H4 (cell line): ENCODE results near the gene STX10. TPM values are rescaled to one million over a fixed set of nuclear protein-coding genes. Genes with fewer than 3 reads are reported as not detected.
"Not testable (repeated sequence)": the region's sequence is repeated elsewhere in the genome, so short reads cannot be mapped to it uniquely, and the experiment has no call there.

Source experiments
- DNase-seq: peaks from one replicate; pipeline ENCODE4 v3.0.0-alpha.2; 2015; ENCODE audit warnings: low spot score
- total RNA-seq: library from RNA; depleted of rRNA; stranded (reverse); fragments of >200 nt; shearing (Covaris generic); gene quantifications from 2 replicates; pipeline ENCODE4 v1.2.3, GENCODE V29; 2014; rRNA removed

Gene STX10, protein sequence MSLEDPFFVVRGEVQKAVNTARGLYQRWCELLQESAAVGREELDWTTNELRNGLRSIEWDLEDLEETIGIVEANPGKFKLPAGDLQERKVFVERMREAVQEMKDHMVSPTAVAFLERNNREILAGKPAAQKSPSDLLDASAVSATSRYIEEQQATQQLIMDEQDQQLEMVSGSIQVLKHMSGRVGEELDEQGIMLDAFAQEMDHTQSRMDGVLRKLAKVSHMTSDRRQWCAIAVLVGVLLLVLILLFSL
- total RNA-seq = 68.5 and 94.4 TPM in 2 replicates

- peak; percentile 94 for DNase-seq
These were observed at the start of gene STX10, which contains the start of gene IER2 for GRCh38 chr19:13150187-13150930. Gene STX10, minus strand, starts transcription at chr19:13150375. Its CDS starts 202 bp downstream, at chr19:13150173. Gene IER2, plus strand, starts transcription at chr19:13150411. Its CDS starts 2,776 bp downstream, at chr19:13153187.

DNA sequence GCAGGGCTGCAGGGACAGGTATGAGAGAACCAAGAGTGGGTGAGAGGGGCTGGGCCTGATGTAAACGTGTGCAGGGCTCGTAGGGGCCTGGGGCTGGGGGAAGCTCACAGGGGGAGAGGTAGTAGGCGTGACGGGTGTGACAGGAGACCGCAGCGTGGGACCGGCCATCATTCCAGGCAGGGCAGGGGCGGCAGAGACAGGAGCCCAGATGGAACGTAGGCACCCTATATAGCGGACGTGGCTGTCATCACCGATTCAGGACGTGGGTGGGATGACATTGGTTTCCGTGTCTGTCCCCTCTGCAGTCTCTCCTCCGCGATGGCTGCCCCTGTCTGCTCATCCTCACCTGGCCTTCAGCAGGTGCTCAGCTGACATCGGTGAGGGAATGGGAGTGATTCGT is 48.5 kb upstream of the STX10 start:
- no peak for DNase-seq

GRCh38 chr19:13195678-13196077 is 45.5 kb upstream of the STX10 start:
- no peak for DNase-seq

DNA sequence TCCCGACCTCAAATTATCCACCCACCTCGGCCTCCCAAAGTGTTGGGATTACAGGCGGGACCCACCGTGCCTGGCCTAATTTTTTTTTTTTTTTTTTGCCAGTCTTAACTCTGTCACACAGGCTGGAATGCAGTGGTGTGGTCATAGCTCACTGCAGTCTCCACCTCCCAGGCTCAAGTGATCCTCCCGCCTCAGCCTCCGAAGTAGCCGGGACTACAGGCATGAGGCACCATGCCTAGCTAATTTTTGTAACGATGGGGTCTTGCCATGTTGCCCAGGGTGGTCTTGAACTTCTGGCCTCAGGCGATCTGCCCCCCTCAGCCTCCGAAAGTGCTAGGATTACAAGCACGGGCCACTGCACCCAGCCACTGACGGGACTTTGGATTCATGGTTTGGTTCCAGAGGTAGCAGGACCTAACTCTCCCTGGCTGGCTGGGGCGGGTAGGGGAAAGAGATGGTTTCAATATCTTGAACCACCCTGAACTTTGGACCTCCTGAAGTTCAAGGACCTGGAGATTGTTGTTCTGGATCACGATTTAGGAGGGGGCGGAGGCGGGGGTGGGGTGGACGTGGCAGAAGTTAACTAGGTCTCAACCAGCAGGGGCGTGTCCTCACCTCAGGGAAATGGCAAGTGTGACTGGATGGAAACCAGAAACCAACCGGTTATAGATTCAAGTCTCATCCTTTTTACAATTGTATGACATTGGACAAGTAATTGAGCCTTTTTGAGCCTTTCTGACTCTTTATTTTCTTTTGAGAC is 40.8 kb upstream of the STX10 start:
- DNase-seq = no peak

- no peak for DNase-seq
These were observed 39.4 kb upstream of the STX10 start for GRCh38 chr19:13189600-13189999.

DNA sequence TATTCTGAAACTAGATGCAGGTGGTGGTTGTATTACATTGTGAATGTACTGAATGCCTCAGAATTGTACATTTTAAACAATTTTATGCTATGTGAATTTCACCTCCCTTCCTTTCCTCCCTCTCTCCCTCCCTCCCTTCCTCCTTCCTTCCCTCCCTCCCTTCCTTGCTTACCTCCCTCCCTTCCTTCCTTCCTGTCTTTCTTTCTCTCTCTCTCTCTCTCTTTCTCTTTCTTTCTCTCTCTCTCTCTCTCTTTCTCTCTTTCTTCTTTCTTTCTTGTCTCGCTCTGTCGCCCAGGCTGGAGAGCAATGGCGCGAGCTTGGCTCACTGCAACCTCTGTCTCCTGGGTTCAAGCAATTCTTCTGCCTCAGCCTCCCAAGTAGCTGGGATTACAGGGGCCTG is 37.2 kb upstream of the STX10 start:
- DNase-seq = no peak

- not testable (repeated sequence) for DNase-seq
These were observed 36.5 kb upstream of the STX10 start for GRCh38 chr19:13186688-13187087.

- DNase-seq = not testable (repeated sequence)
These were observed 35.8 kb upstream of the STX10 start for GRCh38 chr19:13185763-13186657.

GRCh38 chr19:13184926-13185325 is 34.8 kb upstream of the STX10 start:
- DNase-seq = not testable (repeated sequence)

- peak; percentile 59 for DNase-seq
These were observed 31.7 kb upstream of the STX10 start for GRCh38 chr19:13181747-13182388.

DNA sequence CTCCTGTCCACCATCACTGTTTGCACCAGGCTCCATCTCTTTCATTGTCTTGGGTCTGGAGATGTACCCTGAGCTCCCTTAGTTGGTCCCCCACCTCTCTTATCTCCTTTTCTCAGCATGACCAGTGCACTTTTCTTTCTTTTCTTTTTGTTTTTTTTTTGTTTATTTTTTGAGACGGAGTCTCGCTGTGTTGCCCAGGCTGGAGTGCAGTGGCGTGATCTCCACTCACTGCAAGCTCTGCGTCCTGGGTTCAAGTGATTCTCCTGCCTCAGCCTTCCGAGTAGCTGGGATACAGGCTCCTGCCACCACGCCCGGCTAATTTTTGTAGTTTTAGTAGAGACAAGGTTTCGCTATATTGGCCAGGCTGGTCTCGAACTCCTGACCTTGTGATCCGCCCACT is 28.1 kb upstream of the STX10 start:
- not testable (repeated sequence) for DNase-seq

- not testable (repeated sequence) for DNase-seq
These were observed 27.4 kb upstream of the STX10 start for GRCh38 chr19:13177584-13177983.

DNA sequence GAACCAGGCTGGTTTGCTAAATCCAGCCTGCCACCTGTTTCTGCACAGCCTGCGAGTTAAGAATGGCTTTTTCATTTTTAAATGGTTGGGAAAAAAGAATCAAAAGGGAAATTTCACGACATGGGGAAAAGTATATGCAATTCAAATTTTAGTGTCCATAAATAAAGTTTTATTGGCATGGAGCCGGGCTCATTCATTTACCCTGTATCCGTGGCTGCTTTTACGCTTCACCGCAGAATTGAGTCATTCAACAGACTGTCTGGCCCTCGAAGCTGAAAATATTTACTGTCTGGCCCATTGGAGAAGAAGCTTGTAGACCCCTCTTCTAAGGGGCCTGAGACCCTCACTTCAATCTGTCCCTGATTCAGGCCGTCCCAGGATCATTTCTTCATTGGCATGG is 26.2 kb upstream of the STX10 start:
- no peak for DNase-seq

GRCh38 chr19:13173139-13173737 is 23.1 kb upstream of the STX10 start:
- no peak for DNase-seq

GRCh38 chr19:13172346-13173138 is 22.4 kb upstream of the STX10 start:
- DNase-seq = peak; percentile 90

- no peak for DNase-seq
These were observed 21.0 kb upstream of the STX10 start for GRCh38 chr19:13171146-13171545.

GRCh38 chr19:13169769-13170168 is 19.6 kb upstream of the STX10 start:
- DNase-seq = peak; percentile 31

GRCh38 chr19:13166151-13166550 is 16.0 kb upstream of the STX10 start:
- DNase-seq = not testable (repeated sequence)

DNA sequence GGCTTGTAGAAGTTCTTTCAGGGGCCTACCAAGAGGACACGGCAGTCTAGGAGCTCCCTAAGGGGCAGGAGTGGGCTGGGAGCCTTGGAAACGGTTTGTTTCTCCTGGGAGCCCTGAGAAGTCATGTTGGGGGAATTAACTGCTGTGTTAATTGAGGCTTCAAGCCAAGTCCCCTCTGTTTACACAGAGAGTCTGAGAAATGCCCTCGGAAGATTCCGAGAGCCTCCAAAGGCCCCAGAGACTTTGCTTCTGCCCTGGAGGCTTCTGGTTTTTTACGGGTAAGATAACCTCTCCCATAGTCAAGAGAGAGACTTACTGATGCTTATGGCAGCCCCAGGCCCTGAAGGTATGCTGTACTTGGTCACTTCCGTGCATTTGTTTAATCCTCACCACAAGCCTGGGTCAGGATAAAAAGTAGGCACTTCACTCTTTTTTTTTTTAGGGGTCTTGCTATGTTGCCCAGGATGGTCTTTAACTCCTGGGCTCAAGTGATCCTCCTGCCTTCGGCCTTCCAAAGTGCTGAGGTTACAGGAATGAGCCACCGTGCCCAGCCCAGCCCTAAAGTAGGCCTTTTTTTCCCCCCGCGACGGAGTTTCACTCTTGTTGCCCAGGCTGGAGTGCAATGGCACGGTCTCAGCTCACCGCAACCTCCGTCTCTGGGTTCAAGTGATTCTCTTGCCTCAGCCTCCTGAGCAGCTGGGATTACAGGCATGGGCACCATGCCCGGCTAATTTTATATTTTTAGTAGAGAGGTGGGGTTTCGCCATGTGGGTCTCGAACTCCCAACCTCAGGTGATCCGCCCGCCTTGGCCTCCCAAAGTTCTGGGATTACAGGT is 15.2 kb upstream of the STX10 start:
- no peak for DNase-seq
